ENCODE data around the gene C1orf56.

- TF ChIP-seq, protein P1, sequence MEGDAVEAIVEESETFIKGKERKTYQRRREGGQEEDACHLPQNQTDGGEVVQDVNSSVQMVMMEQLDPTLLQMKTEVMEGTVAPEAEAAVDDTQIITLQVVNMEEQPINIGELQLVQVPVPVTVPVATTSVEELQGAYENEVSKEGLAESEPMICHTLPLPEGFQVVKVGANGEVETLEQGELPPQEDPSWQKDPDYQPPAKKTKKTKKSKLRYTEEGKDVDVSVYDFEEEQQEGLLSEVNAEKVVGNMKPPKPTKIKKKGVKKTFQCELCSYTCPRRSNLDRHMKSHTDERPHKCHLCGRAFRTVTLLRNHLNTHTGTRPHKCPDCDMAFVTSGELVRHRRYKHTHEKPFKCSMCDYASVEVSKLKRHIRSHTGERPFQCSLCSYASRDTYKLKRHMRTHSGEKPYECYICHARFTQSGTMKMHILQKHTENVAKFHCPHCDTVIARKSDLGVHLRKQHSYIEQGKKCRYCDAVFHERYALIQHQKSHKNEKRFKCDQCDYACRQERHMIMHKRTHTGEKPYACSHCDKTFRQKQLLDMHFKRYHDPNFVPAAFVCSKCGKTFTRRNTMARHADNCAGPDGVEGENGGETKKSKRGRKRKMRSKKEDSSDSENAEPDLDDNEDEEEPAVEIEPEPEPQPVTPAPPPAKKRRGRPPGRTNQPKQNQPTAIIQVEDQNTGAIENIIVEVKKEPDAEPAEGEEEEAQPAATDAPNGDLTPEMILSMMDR (IDR thresholded peaks at IDR 0.05; ENCODE audit: insufficient read depth, low read length, poor library complexity, severe bottlenecking): no peak
- TF ChIP-seq EZH2phosphoT487 (conservative IDR thresholded peaks at IDR 0.05; ENCODE audit: low read length): no peak
These were observed 38.4 kb upstream of the C1orf56 start for GRCh38 chr1:151009206-151009587.

Data from SU-DHL-6 (cell line).